ENCODE measurements around the gene MEI1. TPM values are rescaled to one million over a fixed set of nuclear protein-coding genes. Genes with fewer than 3 reads are reported as not detected.
A peak's percentile ranks its signal among the peaks of the same experiment; 100 is the strongest.

Gene MEI1
- total and polyA plus RNA-seq, 2 experiments from 2014 or later, result 0.18 TPM; not detected in 1

GRCh38 chr22:41841085-41841712 lies 141.9 kb downstream of the MEI1 start:
- WGBS (ENCODE audit: low lambda C conversion rate, missing lambda C conversion rate), result 68% methylated on average over 3 of the region's 3 CpGs
- H3K4me1 ChIP-seq (ENCODE audit: insufficient read depth), result peaks cover 60% of the 10 kb centered on the region
- H3K36me3 ChIP-seq (replicated peaks; ENCODE audit: insufficient read depth, low read depth), result no peaks in the 10 kb centered on the region
- H3K27me3 ChIP-seq, result no peaks in the 10 kb centered on the region
- TF ChIP-seq EZH2 (IDR thresholded peaks at IDR 0.05; ENCODE audit: borderline replicate concordance) (no peak), CTCF (IDR thresholded peaks at IDR 0.05; ENCODE audit: poor library complexity) (no peak), EZH2phosphoT487 (IDR thresholded peaks at IDR 0.05; ENCODE audit: low read depth, severe bottlenecking, unreplicated experiment) (no peak)
- DNase-seq (ENCODE audit: low spot score), result no peak
- H3K4me3 ChIP-seq, result no peak overlapping the region
- peaks cover 100% of the 10 kb centered on the region for H3K79me2 ChIP-seq
- peaks cover 67% of the 10 kb centered on the region for H4K20me1 ChIP-seq (ENCODE audit: insufficient read depth, poor library complexity, severe bottlenecking)
- H3K4me2 ChIP-seq, result peak overlapping the region; percentile 55
- no peaks in the 10 kb centered on the region for H3K9me2 ChIP-seq (replicated peaks; ENCODE audit: insufficient read depth)
- H2AFZ ChIP-seq, result no peak overlapping the region
- H3K27ac ChIP-seq, result peak overlapping the region; percentile 92
- no peaks in the 10 kb centered on the region for H3K9me3 ChIP-seq (ENCODE audit: low read depth)

- Histone ChIP-seq H3K36me3 (replicated peaks; ENCODE audit: insufficient read depth, low read depth) (no peaks in the 10 kb centered on the region), H2AFZ (no peak overlapping the region), H4K20me1 (ENCODE audit: insufficient read depth, poor library complexity, severe bottlenecking) (peaks cover 82% of the 10 kb centered on the region), H3K27me3 (no peaks in the 10 kb centered on the region), H3K79me2 (peaks cover 100% of the 10 kb centered on the region), H3K9me3 (ENCODE audit: low read depth) (no peaks in the 10 kb centered on the region), H3K4me3 (no peak overlapping the region), H3K4me2 (peak overlapping the region; percentile 24), H3K9me2 (replicated peaks; ENCODE audit: insufficient read depth) (no peaks in the 10 kb centered on the region), H3K4me1 (ENCODE audit: insufficient read depth) (peaks cover 81% of the 10 kb centered on the region), H3K27ac (peak overlapping the region; percentile 92)
- no peak for TF ChIP-seq EZH2 (IDR thresholded peaks at IDR 0.05; ENCODE audit: borderline replicate concordance)
- no peak for DNase-seq (ENCODE audit: low spot score)
- WGBS (ENCODE audit: low lambda C conversion rate, missing lambda C conversion rate), result 89% methylated on average over 8 of the region's 8 CpGs
These were observed 144.0 kb downstream of the MEI1 start for GRCh38 chr22:41842996-41843970.

- Histone ChIP-seq H3K4me1 (ENCODE audit: insufficient read depth) (peaks cover 88% of the 10 kb centered on the region), H3K27me3 (no peaks in the 10 kb centered on the region), H2AFZ (no peak overlapping the region), H3K4me2 (peak overlapping the region; percentile 60), H4K20me1 (ENCODE audit: insufficient read depth, poor library complexity, severe bottlenecking) (peaks cover 85% of the 10 kb centered on the region), H3K36me3 (replicated peaks; ENCODE audit: insufficient read depth, low read depth) (no peaks in the 10 kb centered on the region), H3K27ac (peak overlapping the region; percentile 92), H3K79me2 (peaks cover 100% of the 10 kb centered on the region), H3K9me3 (ENCODE audit: low read depth) (no peaks in the 10 kb centered on the region), H3K9me2 (replicated peaks; ENCODE audit: insufficient read depth) (no peaks in the 10 kb centered on the region), H3K4me3 (no peak overlapping the region)
- no peak for DNase-seq (ENCODE audit: low spot score)
- no peak for TF ChIP-seq EZH2 (IDR thresholded peaks at IDR 0.05; ENCODE audit: borderline replicate concordance)
- no peak for TF ChIP-seq CTCF (IDR thresholded peaks at IDR 0.05; ENCODE audit: poor library complexity)
- no peak for TF ChIP-seq EZH2phosphoT487 (IDR thresholded peaks at IDR 0.05; ENCODE audit: low read depth, severe bottlenecking, unreplicated experiment)
- 54% methylated on average over 1 of the region's 1 CpG for WGBS (ENCODE audit: low lambda C conversion rate, missing lambda C conversion rate)
These were observed 144.7 kb downstream of the MEI1 start for GRCh38 chr22:41844036-41844435.

GRCh38 chr22:41844513-41844912 lies 145.2 kb downstream of the MEI1 start:
- H4K20me1 ChIP-seq (ENCODE audit: insufficient read depth, poor library complexity, severe bottlenecking), result peaks cover 88% of the 10 kb centered on the region
- H2AFZ ChIP-seq, result no peak overlapping the region
- no peaks in the 10 kb centered on the region for H3K9me2 ChIP-seq (replicated peaks; ENCODE audit: insufficient read depth)
- H3K4me2 ChIP-seq, result peak overlapping the region; percentile 60
- H3K27ac ChIP-seq, result peak overlapping the region; percentile 92
- no peaks in the 10 kb centered on the region for H3K9me3 ChIP-seq (ENCODE audit: low read depth)
- H3K36me3 ChIP-seq (replicated peaks; ENCODE audit: insufficient read depth, low read depth), result no peaks in the 10 kb centered on the region
- DNase-seq (ENCODE audit: low spot score), result no peak
- TF ChIP-seq EZH2phosphoT487 (IDR thresholded peaks at IDR 0.05; ENCODE audit: low read depth, severe bottlenecking, unreplicated experiment) (no peak), CTCF (IDR thresholded peaks at IDR 0.05; ENCODE audit: poor library complexity) (no peak), EZH2 (IDR thresholded peaks at IDR 0.05; ENCODE audit: borderline replicate concordance) (no peak)
- H3K4me3 ChIP-seq, result no peak overlapping the region
- WGBS (ENCODE audit: low lambda C conversion rate, missing lambda C conversion rate), result 33% methylated on average over 3 of the region's 3 CpGs
- H3K4me1 ChIP-seq (ENCODE audit: insufficient read depth), result peaks cover 88% of the 10 kb centered on the region
- H3K79me2 ChIP-seq, result peaks cover 100% of the 10 kb centered on the region
- H3K27me3 ChIP-seq, result no peaks in the 10 kb centered on the region
